K562 (cell line): Measurements from ENCODE around the gene GARNL3. TPM values are rescaled to one million over a fixed set of nuclear protein-coding genes. Genes with fewer than 3 reads are reported as not detected.
A peak's percentile ranks its signal among the peaks of the same experiment; 100 is the strongest.

Experiments used
- ATAC-seq: fragments of 200-7000 bp; cut with Tn5 transposase; 3 replicates; pipeline ENCODE4 v1.9.1; 2020; ENCODE audit warnings: moderate library complexity
- BruUV-seq: library from RNA; stranded (reverse); fragments of 400-500 nt; replicated peaks from 2 replicates; lab custom pipeline; 2021; lab: Mats Ljungman, UMichigan
- CTCF ChIA-PET: fragments of 300-600 bp; formaldehyde crosslinking; extraction: SDS; loops from one replicate; lab custom pipeline; 2021; ENCODE audit warnings: low intra/inter-chr PET ratio; lab: Yijun Ruan, JAX
- POLR2A ChIA-PET: fragments of 300-600, 350-650 bp; sonication (Branson Sonifier 250); formaldehyde crosslinking; extraction: SDS; loops from one replicate; lab custom pipeline; 2021; ENCODE audit warnings: antibody characterized with exemption, inconsistent platforms; lab: Yijun Ruan, JAX
- DNase-seq, 4 experiments: peaks; one replicate each; pipeline versions ENCODE4 v3.0.0 to v3.0.0-alpha.2; 2011 to 2018; ENCODE audit warnings: low spot score in 3 of 4, mixed read lengths in 3 of 4; ENCODE audit errors: extremely low read depth in 1 of 4
- FAIRE-seq: peaks from 2 replicates; lab custom pipeline; 2011; peaks lifted over from hg19 to GRCh38; lab: Jason Lieb, UNC
- H2AFZ ChIP-seq: 2 replicates; pipeline ENCODE4 v1.6.0; 2011; ENCODE audit warnings: low read depth, low read length, control low read depth, inconsistent platforms
- H3K27ac ChIP-seq: fragments of 200-600 bp; 3 replicates; pipeline ENCODE4 v1.8.0; 2011; ENCODE audit warnings: low read depth, mild to moderate bottlenecking, control low read depth, inconsistent platforms, low read length, moderate library complexity, mixed read lengths; ENCODE audit errors: extremely low read depth
- H3K27me3 ChIP-seq, 2 experiments: fragments of 300-600 bp in 1 of 2; 2 replicates in 1 of 2; 3 replicates in 1 of 2; pipeline versions ENCODE4 v1.6.0 to v1.8.0; 2011; ENCODE audit warnings: inconsistent platforms in 2 of 2, low read length in 2 of 2, mild to moderate bottlenecking in 1 of 2, mixed read lengths in 1 of 2, moderate library complexity in 1 of 2; ENCODE audit not compliant: control insufficient read depth in 2 of 2, insufficient read depth in 2 of 2
- H3K36me3 ChIP-seq: fragments of 300-600 bp; 3 replicates; pipeline ENCODE4 v1.8.0; 2011; ENCODE audit warnings: mild to moderate bottlenecking, low read length, inconsistent platforms; ENCODE audit not compliant: control insufficient read depth, insufficient read depth
- H3K4me1 ChIP-seq, 2 experiments: fragments of 200-600 bp in 1 of 2; replicated peaks in 1 of 2; 2 replicates in 1 of 2; 3 replicates in 1 of 2; pipeline versions ENCODE4 v1.5.1 to v1.8.0; 2011; ENCODE audit warnings: inconsistent platforms in 2 of 2, low read length in 2 of 2, mild to moderate bottlenecking in 1 of 2, mixed read lengths in 1 of 2, moderate library complexity in 1 of 2; ENCODE audit not compliant: control insufficient read depth in 2 of 2, insufficient read depth in 2 of 2
- H3K4me2 ChIP-seq: 2 replicates; pipeline ENCODE4 v1.6.1; 2011; ENCODE audit warnings: low read length, control low read depth, inconsistent platforms, mixed read lengths; ENCODE audit not compliant: insufficient read depth
- H3K4me3 ChIP-seq: fragments of 200-600 bp; sonication (generic), shearing (Covaris generic); 2 replicates; pipeline ENCODE4 v1.5.1; 2016; ENCODE audit warnings: control low read depth, inconsistent platforms
- H3K79me2 ChIP-seq: fragments of 200-600 bp; 3 replicates; pipeline ENCODE4 v1.8.0; 2011; ENCODE audit warnings: low read length, inconsistent platforms; ENCODE audit not compliant: control insufficient read depth, insufficient read depth
- H3K9ac ChIP-seq, 2 experiments: 2 replicates each; pipeline versions ENCODE4 v1.6.0 to v1.6.1; 2011; ENCODE audit warnings: low read depth in 2 of 2, low read length in 2 of 2, control low read depth in 1 of 2, inconsistent platforms in 1 of 2, mild to moderate bottlenecking in 1 of 2, mixed read lengths in 1 of 2; ENCODE audit not compliant: insufficient read depth in 1 of 2
- H3K9me1 ChIP-seq: one replicate; pipeline ENCODE4 v1.6.0; 2011; ENCODE audit warnings: inconsistent platforms, mild to moderate bottlenecking, low read length, moderate library complexity; ENCODE audit not compliant: control insufficient read depth, insufficient read depth
- H3K9me3 ChIP-seq: replicated peaks from 2 replicates; pipeline ENCODE4 v1.5.1; 2011; ENCODE audit warnings: low read depth, low read length, inconsistent platforms; ENCODE audit not compliant: control insufficient read depth, insufficient read depth
- H4K20me1 ChIP-seq: replicated peaks from 2 replicates; pipeline ENCODE4 v1.6.1; 2011; ENCODE audit warnings: low read length, inconsistent platforms, mixed read lengths; ENCODE audit not compliant: control insufficient read depth, insufficient read depth
- BCL6 ChIP-seq: fragments of 250-450 bp; sonication (Bioruptor Pico); IDR thresholded peaks from 2 replicates; pipeline ENCODE4 v1.4.0; 2020
- CEBPB ChIP-seq: fragments of 450-650 bp; IDR thresholded peaks from 2 replicates; pipeline ENCODE4 v1.6.1; 2016; ENCODE audit warnings: missing genetic modification characterization, missing compliant biosample characterization
- CEBPG ChIP-seq, 3 experiments: fragments of 200-800 bp in 1 of 3; sonication (Bioruptor generic) in 1 of 3; sonication (generic) in 1 of 3; formaldehyde crosslinking in 1 of 3; IDR thresholded peaks in 2 of 3; conservative IDR thresholded peaks in 1 of 3; 2 replicates each; pipeline versions ENCODE4 v1.6.1 to v1.8.0; 2016 to 2022; ENCODE audit warnings: missing compliant biosample characterization in 2 of 3, missing genetic modification characterization in 2 of 3, mild to moderate bottlenecking in 1 of 3, missing genetic modification reagents in 1 of 3
- NR2F6 ChIP-seq: fragments of 450-650 bp; formaldehyde crosslinking; IDR thresholded peaks from 2 replicates; pipeline ENCODE4 v1.4.0; 2020; ENCODE audit warnings: mild to moderate bottlenecking
- NUFIP1 ChIP-seq: fragments of 450-650 bp; IDR thresholded peaks from 2 replicates; pipeline ENCODE4 v1.6.1; 2018; ENCODE audit not compliant: partially characterized antibody
- TARDBP ChIP-seq: fragments of 450-650 bp; IDR thresholded peaks from 2 replicates; pipeline ENCODE4 v1.6.1; 2016
- TFAM ChIP-seq: fragments of 250-450 bp; sonication (Bioruptor Pico); conservative IDR thresholded peaks from 2 replicates; pipeline ENCODE4 v1.5.0; 2021; ENCODE audit warnings: mild to moderate bottlenecking, moderate library complexity
- ZNF766 ChIP-seq: fragments of 200-800 bp; sonication (Bioruptor generic); conservative IDR thresholded peaks from 2 replicates; pipeline ENCODE4 v1.6.1; 2016; ENCODE audit warnings: missing genetic modification characterization, missing compliant biosample characterization
- WGBS: fragments of 100-300 bp; shearing (Covaris generic); methylation state at CpG from one replicate; pipeline ENCODE4 v1.1.6; 2016; ENCODE audit warnings: low coverage, mixed read lengths; ENCODE audit not compliant: insufficient coverage; ENCODE audit errors: missing lambda C conversion rate; 5-methylcytosine and 5-hydroxymethylcytosine counted together
- in situ Hi-C: fragments of 300-500 bp; cut with MboI; formaldehyde crosslinking; loops from 4 replicates; pipeline ENCODE4 v1.15.0; 2018; ENCODE audit warnings: inconsistent platforms, mixed read lengths
- intact Hi-C: fragments of 100-400 bp; cut with micrococcal nuclease; formaldehyde crosslinking; loops from 2 replicates; pipeline ENCODE4 v1.14.2; 2022
- polyA plus RNA-seq, 8 experiments: library from polyadenylated mRNA; depleted of rRNA in 4 of 8; stranded (reverse) in 5 of 8; unstranded in 3 of 8; fragments of >200 nt; fragmentation: Nextera tagmentation in 2 of 8; fragmentation: Illumina TruSeq in 1 of 8; extraction: Ambion mirVana in 2 of 8; extraction: Trizol in 1 of 8; gene quantifications; 2 replicates each; pipeline versions ENCODE4 v1.2.1 to v1.2.3, GENCODE V29; 2011 to 2014; ENCODE audit warnings: inconsistent platforms in 1 of 8, missing spikeins in 1 of 8
- total RNA-seq, 7 experiments: library from RNA; depleted of rRNA in 6 of 7; stranded (reverse); fragments of >200 nt in 6 of 7; fragmentation: Illumina TruSeq in 2 of 7; extraction: Trizol in 2 of 7; gene quantifications; 2 replicates each; pipeline versions ENCODE4 v1.2.1 to v1.2.3, GENCODE V29; 2011 to 2021; ENCODE audit warnings: low replicate concordance in 1 of 7
- TF ChIP-seq, protein P1 (sequence below): sonication (generic); formaldehyde crosslinking; IDR thresholded peaks from 2 replicates; pipeline ENCODE4 v1.8.0; 2023; ENCODE audit warnings: mild to moderate bottlenecking, missing genetic modification reagents
- TF ChIP-seq, protein P2 (sequence below): sonication (generic); formaldehyde crosslinking; IDR thresholded peaks from 2 replicates; pipeline ENCODE4 v1.8.0; 2023; ENCODE audit warnings: missing genetic modification reagents, mild to moderate bottlenecking, borderline replicate concordance
- TF ChIP-seq, protein P3 (sequence below): IDR thresholded peaks from 2 replicates; pipeline ENCODE4 v1.6.1; 2012; ENCODE audit warnings: low read depth, low read length, improper control_type of control experiment, borderline replicate concordance

Gene GARNL3
- total and polyA plus RNA-seq, 9 of the 15 experiments (the other 6 are each of a cell fraction or from before 2014, with no cell fraction given) = 0.35 to 2.7 (median 1.6) TPM

DNA sequence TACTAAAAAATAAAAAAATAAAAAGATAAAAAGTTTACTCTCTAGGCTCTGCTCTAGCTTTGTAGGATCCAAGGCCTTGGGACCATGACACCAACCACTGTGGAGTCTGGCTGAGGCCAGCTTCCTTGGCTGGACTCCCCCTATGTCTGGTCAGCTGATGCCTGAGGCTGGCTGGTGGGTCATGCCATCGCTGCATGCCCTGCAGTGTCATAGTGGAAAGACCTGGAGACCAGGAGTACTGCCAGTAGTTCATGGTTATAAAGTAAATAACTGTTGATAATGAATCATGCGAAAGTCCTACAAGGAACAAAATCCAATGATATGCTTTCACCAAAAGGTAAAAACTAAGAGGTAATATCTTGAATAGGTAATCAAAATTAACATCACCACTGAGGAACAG lies 43.2 kb downstream of the GARNL3 start (continued):
- TF ChIP-seq, protein P1, sequence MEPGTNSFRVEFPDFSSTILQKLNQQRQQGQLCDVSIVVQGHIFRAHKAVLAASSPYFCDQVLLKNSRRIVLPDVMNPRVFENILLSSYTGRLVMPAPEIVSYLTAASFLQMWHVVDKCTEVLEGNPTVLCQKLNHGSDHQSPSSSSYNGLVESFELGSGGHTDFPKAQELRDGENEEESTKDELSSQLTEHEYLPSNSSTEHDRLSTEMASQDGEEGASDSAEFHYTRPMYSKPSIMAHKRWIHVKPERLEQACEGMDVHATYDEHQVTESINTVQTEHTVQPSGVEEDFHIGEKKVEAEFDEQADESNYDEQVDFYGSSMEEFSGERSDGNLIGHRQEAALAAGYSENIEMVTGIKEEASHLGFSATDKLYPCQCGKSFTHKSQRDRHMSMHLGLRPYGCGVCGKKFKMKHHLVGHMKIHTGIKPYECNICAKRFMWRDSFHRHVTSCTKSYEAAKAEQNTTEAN (CRISPR knock-in tag) = no peak
- no peak for TF ChIP-seq NUFIP1
- TF ChIP-seq TARDBP = no peak
- TF ChIP-seq, all 486 proteins: peak for 0

DNA sequence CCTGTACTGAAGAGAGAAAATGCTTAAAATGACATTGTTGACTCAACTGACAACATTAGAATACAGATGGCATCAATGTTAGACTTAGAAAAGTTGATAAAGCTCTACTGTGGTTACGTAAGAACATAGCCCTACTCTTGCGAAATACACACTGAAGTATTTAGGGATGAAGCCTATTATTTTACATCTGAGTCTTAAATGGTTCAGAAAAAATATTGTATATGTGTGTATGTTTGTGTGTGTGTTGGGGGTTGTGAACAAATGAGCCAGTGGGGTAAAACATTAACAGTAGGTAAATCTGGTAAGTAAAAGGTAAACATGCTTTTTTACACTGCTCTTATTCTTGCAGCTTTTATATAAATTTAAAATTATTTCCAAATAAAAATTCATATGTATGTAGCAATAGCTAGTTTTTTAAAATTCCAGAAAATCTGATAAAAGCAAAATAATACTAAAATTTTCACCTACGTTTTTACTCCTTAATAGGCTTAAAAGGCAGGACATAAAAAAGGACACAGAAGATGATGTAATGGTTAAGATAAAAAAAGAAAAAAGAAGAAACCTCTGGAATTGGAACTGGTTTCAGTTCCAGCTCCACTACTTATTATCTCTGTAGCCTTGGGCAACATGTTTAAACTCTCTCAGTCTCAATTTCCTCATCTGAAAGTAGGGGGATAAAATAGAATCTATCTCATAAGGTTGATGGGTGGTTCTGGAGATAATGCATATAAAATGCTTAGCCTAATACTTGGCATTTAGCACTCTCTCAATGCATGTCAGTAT lies 44.3 kb downstream of the GARNL3 start:
- POLR2A ChIA-PET = interaction anchor here (0.6 to 1.2 kb wide), 4 partner anchors 9 to 250 kb away, joined by 3 to 5 read pairs (median 3); no protein-coding TSS in a partner anchor
- TF ChIP-seq CEBPB (tag) = peak; percentile 99
- TF ChIP-seq CEBPG (CRISPR knock-in tag; IDR thresholded peaks at IDR 0.05) = no peak
- TF ChIP-seq CEBPG (tag; conservative IDR thresholded peaks at IDR 0.05 in 1 of 2, IDR thresholded peaks at IDR 0.05 in 1 of 2) = peak; percentile 93 to 98
- TF ChIP-seq BCL6 (CRISPR knock-in tag) = no peak
- TF ChIP-seq, protein P2, sequence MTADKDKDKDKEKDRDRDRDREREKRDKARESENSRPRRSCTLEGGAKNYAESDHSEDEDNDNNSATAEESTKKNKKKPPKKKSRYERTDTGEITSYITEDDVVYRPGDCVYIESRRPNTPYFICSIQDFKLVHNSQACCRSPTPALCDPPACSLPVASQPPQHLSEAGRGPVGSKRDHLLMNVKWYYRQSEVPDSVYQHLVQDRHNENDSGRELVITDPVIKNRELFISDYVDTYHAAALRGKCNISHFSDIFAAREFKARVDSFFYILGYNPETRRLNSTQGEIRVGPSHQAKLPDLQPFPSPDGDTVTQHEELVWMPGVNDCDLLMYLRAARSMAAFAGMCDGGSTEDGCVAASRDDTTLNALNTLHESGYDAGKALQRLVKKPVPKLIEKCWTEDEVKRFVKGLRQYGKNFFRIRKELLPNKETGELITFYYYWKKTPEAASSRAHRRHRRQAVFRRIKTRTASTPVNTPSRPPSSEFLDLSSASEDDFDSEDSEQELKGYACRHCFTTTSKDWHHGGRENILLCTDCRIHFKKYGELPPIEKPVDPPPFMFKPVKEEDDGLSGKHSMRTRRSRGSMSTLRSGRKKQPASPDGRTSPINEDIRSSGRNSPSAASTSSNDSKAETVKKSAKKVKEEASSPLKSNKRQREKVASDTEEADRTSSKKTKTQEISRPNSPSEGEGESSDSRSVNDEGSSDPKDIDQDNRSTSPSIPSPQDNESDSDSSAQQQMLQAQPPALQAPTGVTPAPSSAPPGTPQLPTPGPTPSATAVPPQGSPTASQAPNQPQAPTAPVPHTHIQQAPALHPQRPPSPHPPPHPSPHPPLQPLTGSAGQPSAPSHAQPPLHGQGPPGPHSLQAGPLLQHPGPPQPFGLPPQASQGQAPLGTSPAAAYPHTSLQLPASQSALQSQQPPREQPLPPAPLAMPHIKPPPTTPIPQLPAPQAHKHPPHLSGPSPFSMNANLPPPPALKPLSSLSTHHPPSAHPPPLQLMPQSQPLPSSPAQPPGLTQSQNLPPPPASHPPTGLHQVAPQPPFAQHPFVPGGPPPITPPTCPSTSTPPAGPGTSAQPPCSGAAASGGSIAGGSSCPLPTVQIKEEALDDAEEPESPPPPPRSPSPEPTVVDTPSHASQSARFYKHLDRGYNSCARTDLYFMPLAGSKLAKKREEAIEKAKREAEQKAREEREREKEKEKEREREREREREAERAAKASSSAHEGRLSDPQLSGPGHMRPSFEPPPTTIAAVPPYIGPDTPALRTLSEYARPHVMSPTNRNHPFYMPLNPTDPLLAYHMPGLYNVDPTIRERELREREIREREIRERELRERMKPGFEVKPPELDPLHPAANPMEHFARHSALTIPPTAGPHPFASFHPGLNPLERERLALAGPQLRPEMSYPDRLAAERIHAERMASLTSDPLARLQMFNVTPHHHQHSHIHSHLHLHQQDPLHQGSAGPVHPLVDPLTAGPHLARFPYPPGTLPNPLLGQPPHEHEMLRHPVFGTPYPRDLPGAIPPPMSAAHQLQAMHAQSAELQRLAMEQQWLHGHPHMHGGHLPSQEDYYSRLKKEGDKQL (CRISPR knock-in tag) = no peak
- peak; percentile 70 for TF ChIP-seq ZNF766 (CRISPR knock-in tag)
- TF ChIP-seq, protein P3, sequence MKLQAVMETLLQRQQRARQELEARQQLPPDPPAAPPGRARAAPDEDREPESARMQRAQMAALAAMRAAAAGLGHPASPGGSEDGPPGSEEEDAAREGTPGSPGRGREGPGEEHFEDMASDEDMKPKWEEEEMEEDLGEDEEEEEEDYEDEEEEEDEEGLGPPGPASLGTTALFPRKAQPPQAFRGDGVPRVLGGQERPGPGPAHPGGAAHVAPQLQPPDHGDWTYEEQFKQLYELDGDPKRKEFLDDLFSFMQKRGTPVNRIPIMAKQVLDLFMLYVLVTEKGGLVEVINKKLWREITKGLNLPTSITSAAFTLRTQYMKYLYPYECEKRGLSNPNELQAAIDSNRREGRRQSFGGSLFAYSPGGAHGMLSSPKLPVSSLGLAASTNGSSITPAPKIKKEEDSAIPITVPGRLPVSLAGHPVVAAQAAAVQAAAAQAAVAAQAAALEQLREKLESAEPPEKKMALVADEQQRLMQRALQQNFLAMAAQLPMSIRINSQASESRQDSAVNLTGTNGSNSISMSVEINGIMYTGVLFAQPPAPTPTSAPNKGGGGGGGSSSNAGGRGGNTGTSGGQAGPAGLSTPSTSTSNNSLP = no peak
- no peak for TF ChIP-seq NR2F6 (CRISPR knock-in tag)
- no peak for TF ChIP-seq TFAM (CRISPR knock-in tag)

More for the DNA sequence above, 44.3 kb downstream of the GARNL3 start:
- no peak overlapping the region for H3K4me3 ChIP-seq
- H3K9ac ChIP-seq = no peak overlapping the region
- no peaks in the 10 kb centered on the region for H3K9me1 ChIP-seq
- no peak for ATAC-seq
- H4K20me1 ChIP-seq = no peaks in the 10 kb centered on the region
- no peaks in the 10 kb centered on the region for H3K9me3 ChIP-seq
- no peak for FAIRE-seq
- BruUV-seq = no TSS peak
- H3K4me1 ChIP-seq = no peaks in the 10 kb centered on the region; a peak in 1 of 5 replicates
- no peak overlapping the region for H3K27ac ChIP-seq
- WGBS = 22% methylated on average over 3 of the region's 3 CpGs
- no peak overlapping the region for H3K4me2 ChIP-seq
- no peak for DNase-seq
- no peaks in the 10 kb centered on the region for H3K36me3 ChIP-seq
- intact Hi-C loops = no loop called here
- in situ Hi-C loops = no loop called here
- H3K79me2 ChIP-seq = no peaks in the 10 kb centered on the region
- CTCF ChIA-PET = no interaction called here
- H2AFZ ChIP-seq = no peak overlapping the region
- peaks cover 0 to 5% of the 10 kb centered on the region in 2 experiments; a peak in 1 of 5 replicates for H3K27me3 ChIP-seq
